Spleen (tissue), 7 donors: ENCODE measurements around the gene SLC6A18.

ENCODE experiments used
- CTCF ChIP-seq, 11 experiments: fragments of 200-600 bp in 7 of 11; fragments of 450-650 bp in 4 of 11; sonication (generic) in 4 of 11; IDR thresholded peaks in 8 of 11; conservative IDR thresholded peaks in 3 of 11; 1 replicate in 7 of 11; 2 replicates in 4 of 11; pipeline versions ENCODE4 v1.4.0 to v1.8.0; 2016 to 2021; ENCODE audit warnings: antibody characterized with exemption in 11 of 11, inconsistent platforms in 4 of 11, mild to moderate bottlenecking in 1 of 11
- POLR2A ChIP-seq, 3 donors: fragments of 450-650 bp; IDR thresholded peaks; one replicate each; pipeline ENCODE4 v1.5.1; 2017; ENCODE audit warnings: antibody characterized with exemption in 3 of 3, mild to moderate bottlenecking in 1 of 3
- POLR2AphosphoS5 ChIP-seq, 3 donors: sonication (generic); formaldehyde crosslinking; IDR thresholded peaks; one replicate each; pipeline ENCODE4 v1.5.1; 2017; ENCODE audit warnings: antibody characterized with exemption in 3 of 3
- donor health status: DM: no; HTN: no; CAD: no; lungs with moderate emphysema.
- donor health status: DM: no; HTN: no; CAD: no.
- donor health status: DM: no; HTN: no; CAD: no.

- TF ChIP-seq CTCF (IDR thresholded peaks at IDR 0.05 in 8 of 11, conservative IDR thresholded peaks at IDR 0.05 in 3 of 11) (no peak), POLR2A (IDR thresholded peaks at IDR 0.05) (no peak), POLR2AphosphoS5 (IDR thresholded peaks at IDR 0.05) (no peak)
These were observed 10.2 kb downstream of the SLC6A18 start for GRCh38 chr5:1235379-1235778.
